ENCODE results near the gene CPNE4.

Gene CPNE4

DNA sequence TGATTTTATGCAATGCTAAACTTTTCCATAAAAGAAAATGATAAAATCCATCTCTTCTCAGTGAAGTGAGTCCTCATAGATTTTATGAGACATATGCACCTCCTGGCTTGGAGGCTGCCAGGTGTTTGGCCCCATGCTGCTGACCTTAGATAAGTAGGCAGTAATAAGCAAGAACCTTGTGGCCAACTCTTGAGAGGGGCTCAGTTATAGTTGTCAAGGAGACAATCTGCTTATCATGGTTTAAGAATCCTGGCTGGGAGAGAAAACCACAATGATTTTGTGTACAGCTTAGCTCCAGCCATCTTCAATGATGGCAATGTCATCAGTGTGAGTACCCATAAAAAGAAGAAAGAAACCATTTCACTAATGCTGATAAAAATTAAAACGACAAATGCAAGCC is 252.1 kb downstream of the CPNE4 start:
- H3K27ac ChIP-seq (ENCODE audit: poor library complexity, severe bottlenecking), result no peak overlapping the region
- H3K4me1 ChIP-seq (ENCODE audit: insufficient read depth, poor library complexity, severe bottlenecking), result no peaks in the 10 kb centered on the region
- DNase-seq (ENCODE audit: low spot score) (no peak), ATAC-seq (ENCODE audit: low read depth) (no peak)
- TF ChIP-seq, protein P1, sequence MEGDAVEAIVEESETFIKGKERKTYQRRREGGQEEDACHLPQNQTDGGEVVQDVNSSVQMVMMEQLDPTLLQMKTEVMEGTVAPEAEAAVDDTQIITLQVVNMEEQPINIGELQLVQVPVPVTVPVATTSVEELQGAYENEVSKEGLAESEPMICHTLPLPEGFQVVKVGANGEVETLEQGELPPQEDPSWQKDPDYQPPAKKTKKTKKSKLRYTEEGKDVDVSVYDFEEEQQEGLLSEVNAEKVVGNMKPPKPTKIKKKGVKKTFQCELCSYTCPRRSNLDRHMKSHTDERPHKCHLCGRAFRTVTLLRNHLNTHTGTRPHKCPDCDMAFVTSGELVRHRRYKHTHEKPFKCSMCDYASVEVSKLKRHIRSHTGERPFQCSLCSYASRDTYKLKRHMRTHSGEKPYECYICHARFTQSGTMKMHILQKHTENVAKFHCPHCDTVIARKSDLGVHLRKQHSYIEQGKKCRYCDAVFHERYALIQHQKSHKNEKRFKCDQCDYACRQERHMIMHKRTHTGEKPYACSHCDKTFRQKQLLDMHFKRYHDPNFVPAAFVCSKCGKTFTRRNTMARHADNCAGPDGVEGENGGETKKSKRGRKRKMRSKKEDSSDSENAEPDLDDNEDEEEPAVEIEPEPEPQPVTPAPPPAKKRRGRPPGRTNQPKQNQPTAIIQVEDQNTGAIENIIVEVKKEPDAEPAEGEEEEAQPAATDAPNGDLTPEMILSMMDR (IDR thresholded peaks at IDR 0.05; ENCODE audit: poor library complexity, severe bottlenecking), result no peak
- no peak overlapping the region for H3K4me3 ChIP-seq (ENCODE audit: severe bottlenecking)
- no peaks in the 10 kb centered on the region for H3K36me3 ChIP-seq (ENCODE audit: low read depth)
- no peaks in the 10 kb centered on the region for H3K27me3 ChIP-seq (ENCODE audit: insufficient read depth, poor library complexity, severe bottlenecking)
- H3K9me3 ChIP-seq (ENCODE audit: severe bottlenecking), result no peaks in the 10 kb centered on the region

DNA sequence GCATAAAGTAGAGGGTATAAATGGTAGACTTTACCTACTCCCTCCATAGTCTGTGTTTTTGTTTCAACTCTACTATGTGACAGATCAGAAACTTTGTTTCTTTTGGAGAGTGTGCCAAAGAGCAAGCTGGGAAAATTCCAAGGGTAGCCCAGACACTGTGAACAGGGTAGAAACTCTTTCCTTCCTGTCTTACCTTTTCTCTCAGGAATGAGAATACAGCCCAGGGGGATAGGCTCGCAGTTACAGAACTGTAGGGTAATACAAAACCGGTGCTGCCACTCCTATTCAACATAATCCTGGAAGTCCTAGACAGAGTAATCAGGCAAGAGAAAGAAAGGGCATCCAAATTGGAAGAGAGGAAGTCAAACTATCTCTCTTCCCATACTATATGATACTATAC is 256.3 kb downstream of the CPNE4 start:
- Histone ChIP-seq H3K4me3 (ENCODE audit: severe bottlenecking) (no peak overlapping the region), H3K9me3 (ENCODE audit: severe bottlenecking) (no peaks in the 10 kb centered on the region), H3K36me3 (ENCODE audit: low read depth) (no peaks in the 10 kb centered on the region), H3K27me3 (ENCODE audit: insufficient read depth, poor library complexity, severe bottlenecking) (no peaks in the 10 kb centered on the region), H3K4me1 (ENCODE audit: insufficient read depth, poor library complexity, severe bottlenecking) (no peaks in the 10 kb centered on the region), H3K27ac (ENCODE audit: poor library complexity, severe bottlenecking) (no peak overlapping the region)
- ATAC-seq (ENCODE audit: low read depth), result no peak
- TF ChIP-seq, protein P1 (IDR thresholded peaks at IDR 0.05; ENCODE audit: poor library complexity, severe bottlenecking), result no peak
- DNase-seq (ENCODE audit: low spot score), result no peak

DNA sequence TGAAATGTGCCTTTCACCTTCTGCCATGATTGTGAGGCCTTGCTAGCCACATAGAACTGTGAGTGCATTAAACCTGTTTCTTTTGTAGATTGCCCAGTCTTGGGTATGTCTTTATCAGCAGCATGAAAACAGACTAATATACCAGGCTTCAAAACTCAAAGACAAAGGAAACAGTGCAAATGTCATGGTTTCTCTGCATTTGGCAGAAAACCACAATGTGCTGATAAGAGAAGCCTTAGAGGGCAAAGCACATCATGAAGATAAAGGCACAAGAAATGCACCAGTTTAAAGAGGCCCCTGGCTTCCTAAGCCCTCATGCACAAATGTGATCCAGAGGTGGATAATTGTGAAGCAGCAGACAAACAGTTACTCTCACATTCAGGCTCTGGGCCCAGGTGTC is 259.2 kb downstream of the CPNE4 start:
- Histone ChIP-seq H3K36me3 (ENCODE audit: low read depth) (no peaks in the 10 kb centered on the region), H3K4me1 (ENCODE audit: insufficient read depth, poor library complexity, severe bottlenecking) (no peaks in the 10 kb centered on the region), H3K4me3 (ENCODE audit: severe bottlenecking) (no peak overlapping the region), H3K9me3 (ENCODE audit: severe bottlenecking) (no peaks in the 10 kb centered on the region), H3K27me3 (ENCODE audit: insufficient read depth, poor library complexity, severe bottlenecking) (no peaks in the 10 kb centered on the region), H3K27ac (ENCODE audit: poor library complexity, severe bottlenecking) (no peak overlapping the region)
- no peak for DNase-seq (ENCODE audit: low spot score)
- TF ChIP-seq, protein P1 (IDR thresholded peaks at IDR 0.05; ENCODE audit: poor library complexity, severe bottlenecking), result no peak
- no peak for ATAC-seq (ENCODE audit: low read depth)

DNA sequence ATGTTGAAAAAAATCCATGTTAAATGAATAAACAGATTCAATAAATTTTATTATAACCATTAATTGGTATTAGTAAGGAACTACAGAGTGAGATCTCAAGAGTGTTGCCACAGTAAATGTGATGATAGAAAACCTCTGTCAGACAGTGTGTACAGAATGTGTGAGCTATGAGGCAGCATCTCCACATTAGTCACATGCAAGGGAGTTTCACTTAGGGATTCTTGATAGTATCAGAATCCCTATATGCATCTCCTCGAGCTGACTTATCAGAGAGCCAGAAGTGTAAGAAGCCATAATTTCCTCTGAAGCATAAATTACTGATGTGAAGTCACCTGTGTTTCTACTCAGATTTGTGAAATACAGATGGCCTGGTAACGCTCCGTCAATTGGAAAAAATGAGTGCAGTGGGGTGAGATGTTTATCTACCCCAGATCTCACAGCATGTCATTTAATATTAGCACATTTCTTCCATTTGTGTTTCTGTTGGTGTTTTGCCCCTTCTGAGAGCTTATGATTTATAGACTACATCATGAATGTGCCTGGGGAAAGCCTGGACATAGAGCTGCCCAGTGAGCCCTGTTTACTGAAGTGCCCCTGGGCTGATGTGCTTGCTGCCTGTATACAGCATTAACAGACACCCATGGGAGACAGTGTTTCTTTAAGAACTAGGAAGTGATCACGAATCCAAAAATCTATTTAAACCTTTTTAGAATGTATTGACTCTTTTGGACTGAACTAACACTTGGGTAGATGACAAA is 262.4 kb downstream of the CPNE4 start:
- no peak overlapping the region for H3K4me3 ChIP-seq (ENCODE audit: severe bottlenecking)
- H3K36me3 ChIP-seq (ENCODE audit: low read depth), result no peaks in the 10 kb centered on the region
- no peaks in the 10 kb centered on the region for H3K27me3 ChIP-seq (ENCODE audit: insufficient read depth, poor library complexity, severe bottlenecking)
- ATAC-seq (ENCODE audit: low read depth) (no peak), DNase-seq (ENCODE audit: low spot score) (no peak)
- H3K4me1 ChIP-seq (ENCODE audit: insufficient read depth, poor library complexity, severe bottlenecking), result no peaks in the 10 kb centered on the region
- TF ChIP-seq, protein P1 (IDR thresholded peaks at IDR 0.05; ENCODE audit: poor library complexity, severe bottlenecking), result no peak
- H3K27ac ChIP-seq (ENCODE audit: poor library complexity, severe bottlenecking), result no peak overlapping the region
- no peaks in the 10 kb centered on the region for H3K9me3 ChIP-seq (ENCODE audit: severe bottlenecking)

DNA sequence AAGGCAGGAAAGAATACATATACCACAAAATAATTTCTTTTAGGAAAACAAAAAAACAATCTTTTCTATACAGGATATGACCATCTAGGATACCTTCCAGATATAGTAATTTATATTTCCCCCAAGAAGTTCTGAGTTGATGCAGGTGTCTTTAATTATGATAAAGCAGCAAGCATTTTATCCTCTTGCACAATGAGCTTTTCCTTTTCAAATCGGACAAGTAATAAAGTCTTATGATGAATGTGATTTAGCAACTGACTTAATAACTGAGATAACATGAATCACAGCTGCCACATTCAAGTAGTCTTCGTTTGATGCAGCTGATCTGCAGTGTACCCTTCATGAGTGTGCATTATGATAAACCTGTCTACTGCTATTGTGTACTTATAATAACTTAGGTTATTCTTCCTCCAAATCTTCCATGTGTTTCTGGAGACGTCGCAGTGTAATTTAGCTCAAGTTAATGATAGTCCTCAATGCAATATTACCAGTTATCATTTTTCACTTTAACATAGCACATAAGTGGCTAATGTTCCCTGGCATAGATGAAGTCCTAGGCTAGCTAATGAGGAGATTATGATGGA is 271.7 kb downstream of the CPNE4 start:
- ATAC-seq (ENCODE audit: low read depth) (no peak), DNase-seq (ENCODE audit: low spot score) (no peak)
- no peaks in the 10 kb centered on the region for H3K4me1 ChIP-seq (ENCODE audit: insufficient read depth, poor library complexity, severe bottlenecking)
- TF ChIP-seq, protein P1 (IDR thresholded peaks at IDR 0.05; ENCODE audit: poor library complexity, severe bottlenecking), result no peak
- H3K36me3 ChIP-seq (ENCODE audit: low read depth), result no peaks in the 10 kb centered on the region
- no peak overlapping the region for H3K27ac ChIP-seq (ENCODE audit: poor library complexity, severe bottlenecking)
- no peaks in the 10 kb centered on the region for H3K9me3 ChIP-seq (ENCODE audit: severe bottlenecking)
- no peak overlapping the region for H3K4me3 ChIP-seq (ENCODE audit: severe bottlenecking)
- no peaks in the 10 kb centered on the region for H3K27me3 ChIP-seq (ENCODE audit: insufficient read depth, poor library complexity, severe bottlenecking)
